ENCODE measurements around the gene TP73. TPM values are rescaled to one million over a fixed set of nuclear protein-coding genes. Genes with fewer than 3 reads are reported as not detected.

Gene TP73
- total RNA-seq, 2 donors from 2014 or later: 0.26 to 13.5 TPM

DNA sequence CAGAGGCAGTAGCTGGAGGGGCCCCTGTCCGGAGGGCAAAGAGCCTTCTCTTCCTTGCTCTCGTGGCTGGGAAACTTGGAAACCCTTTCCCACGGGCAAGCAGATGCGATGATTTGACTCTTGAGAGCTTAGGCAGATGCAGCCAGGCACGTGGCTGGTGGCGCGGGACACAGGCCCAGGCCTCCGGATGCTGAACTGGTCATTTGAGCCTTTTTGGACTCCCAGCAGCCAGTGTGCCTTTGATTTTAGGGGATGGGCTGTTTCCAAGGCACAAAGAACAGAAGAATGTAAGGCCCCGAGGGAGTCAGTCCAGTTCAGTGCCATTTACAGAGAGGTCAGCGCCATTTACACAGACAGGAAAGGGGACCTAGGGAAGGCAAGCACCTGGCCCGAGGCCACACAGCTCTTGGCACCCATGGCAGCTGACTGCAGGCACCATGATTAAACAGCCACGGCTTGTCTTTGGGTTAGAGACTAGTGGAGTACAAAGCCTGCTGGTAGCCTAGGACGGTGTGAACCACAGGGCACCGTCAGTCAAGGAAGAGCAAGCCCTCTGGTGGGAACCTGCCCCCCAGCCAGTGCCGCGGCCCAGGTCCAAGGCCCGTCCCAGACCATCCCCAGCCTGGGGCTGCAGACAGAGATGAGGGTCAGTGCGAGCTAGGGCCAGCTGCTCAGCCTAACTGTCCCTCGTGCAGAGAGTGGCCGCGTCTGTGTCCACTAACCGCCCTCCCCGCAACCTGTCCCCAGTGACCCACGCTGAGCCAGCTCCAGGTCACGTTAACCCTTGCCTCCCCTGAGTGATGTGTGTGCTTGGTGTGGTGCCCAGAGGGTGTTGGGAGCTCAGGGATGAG lies 79.5 kb downstream of the TP73 start:
- H3K36me3 ChIP-seq (replicated peaks in 1 of 2; ENCODE audit: insufficient read depth in 1 of 2, low read depth in 2 of 2): no peaks in the 10 kb centered on the region
- H3K9me3 ChIP-seq: no peaks in the 10 kb centered on the region
- no peak overlapping the region for H3K4me3 ChIP-seq
- H3K4me1 ChIP-seq: no peaks in the 10 kb centered on the region
- TF ChIP-seq POLR2A (IDR thresholded peaks at IDR 0.05) (no peak), CTCF (IDR thresholded peaks at IDR 0.05) (no peak)
- DNase-seq (no peak), ATAC-seq (no peak)
- H3K27ac ChIP-seq: no peak overlapping the region
- no peaks in the 10 kb centered on the region for H3K27me3 ChIP-seq
- intact Hi-C loops (cut with DNase I): no loop called here
- WGBS, 2 donors: 32 to 43% methylated on average over 10 to 25 of the region's 25 CpGs

- 28 to 69% methylated on average over 13 to 20 of the region's 37 CpGs for WGBS, 2 donors
- Histone ChIP-seq H3K9me3 (no peaks in the 10 kb centered on the region), H3K27ac (no peak overlapping the region), H3K4me3 (no peak overlapping the region), H3K36me3 (replicated peaks in 1 of 2; ENCODE audit: insufficient read depth in 1 of 2, low read depth in 2 of 2) (no peaks in the 10 kb centered on the region), H3K27me3 (no peaks in the 10 kb centered on the region), H3K4me1 (no peaks in the 10 kb centered on the region)
- ATAC-seq: no peak
- no peak for DNase-seq
- TF ChIP-seq CTCF (IDR thresholded peaks at IDR 0.05) (no peak), POLR2A (IDR thresholded peaks at IDR 0.05) (no peak)
- intact Hi-C loops (cut with DNase I): no loop called here
These were observed 80.2 kb downstream of the TP73 start for GRCh38 chr1:3732434-3733093.

GRCh38 chr1:3733094-3733882 lies 81.0 kb downstream of the TP73 start:
- Histone ChIP-seq H3K27me3 (no peaks in the 10 kb centered on the region), H3K36me3 (replicated peaks in 1 of 2; ENCODE audit: insufficient read depth in 1 of 2, low read depth in 2 of 2) (no peaks in the 10 kb centered on the region), H3K4me3 (no peak overlapping the region), H3K4me1 (no peaks in the 10 kb centered on the region), H3K9me3 (no peaks in the 10 kb centered on the region), H3K27ac (no peak overlapping the region)
- DNase-seq: no peak
- ATAC-seq: no peak
- no peak for TF ChIP-seq CTCF (IDR thresholded peaks at IDR 0.05)
- no peak for TF ChIP-seq POLR2A (IDR thresholded peaks at IDR 0.05)
- WGBS, 2 donors: 58 to 83% methylated on average over 23 to 24 of the region's 29 CpGs
- intact Hi-C loops (cut with DNase I): no loop called here

- ATAC-seq: no peak
- H3K9me3 ChIP-seq: no peaks in the 10 kb centered on the region
- WGBS, 2 donors: 59 to 76% methylated on average over 3 to 17 of the region's 17 CpGs
- no peak overlapping the region for H3K4me3 ChIP-seq
- no peak for DNase-seq
- intact Hi-C loops (cut with DNase I): no loop called here
- TF ChIP-seq CTCF (IDR thresholded peaks at IDR 0.05): no peak
- TF ChIP-seq POLR2A (IDR thresholded peaks at IDR 0.05): no peak
- no peaks in the 10 kb centered on the region for H3K4me1 ChIP-seq
- H3K27ac ChIP-seq: no peak overlapping the region
- peaks cover 0 to 5% of the 10 kb centered on the region in 2 donors for H3K36me3 ChIP-seq (replicated peaks in 1 of 2; ENCODE audit: insufficient read depth in 1 of 2, low read depth in 2 of 2)
- no peaks in the 10 kb centered on the region for H3K27me3 ChIP-seq
These were observed 81.7 kb downstream of the TP73 start for GRCh38 chr1:3733883-3734589.
